MM.1S (cell line): ENCODE data around the gene AK8.

ENCODE experiments used
- DNase-seq: peaks from one replicate; pipeline ENCODE4 v3.0.0-alpha.2; 2015
- H2AFZ ChIP-seq: fragments of 300-600 bp; sonication (generic); 2 replicates; pipeline ENCODE4 v1.6.0; 2016; ENCODE audit warnings: antibody characterized with exemption, low read length
- H3F3A ChIP-seq: fragments of 300-600 bp; sonication (generic); 2 replicates; pipeline ENCODE4 v1.6.1; 2016; ENCODE audit warnings: mild to moderate bottlenecking, antibody characterized with exemption, low read length, moderate library complexity, mixed read lengths; ENCODE audit not compliant: insufficient read depth
- H3K27ac ChIP-seq: fragments of 300-600 bp; sonication (generic); 2 replicates; pipeline ENCODE4 v1.5.1; 2016; ENCODE audit warnings: mild to moderate bottlenecking, low read length
- H3K27me3 ChIP-seq: fragments of 300-600 bp; sonication (generic); replicated peaks from 2 replicates; pipeline ENCODE4 v1.6.0; 2016; ENCODE audit warnings: low read length; ENCODE audit not compliant: insufficient read depth
- H3K36me3 ChIP-seq: fragments of 300-600 bp; sonication (generic); replicated peaks from 2 replicates; pipeline ENCODE4 v1.6.1; 2016; ENCODE audit warnings: mild to moderate bottlenecking, low read length, mixed read lengths; ENCODE audit not compliant: insufficient read depth
- H3K4me1 ChIP-seq: fragments of 300-600 bp; sonication (generic); 2 replicates; pipeline ENCODE4 v1.6.1; 2016; ENCODE audit warnings: low read length, mixed read lengths
- H3K4me2 ChIP-seq: fragments of 300-600 bp; sonication (generic); 2 replicates; pipeline ENCODE4 v1.6.0; 2016; ENCODE audit warnings: low read depth, low read length
- H3K4me3 ChIP-seq: fragments of 300-600 bp; sonication (generic); 2 replicates; pipeline ENCODE4 v1.5.1; 2016; ENCODE audit warnings: low read length, mixed read lengths
- H3K79me2 ChIP-seq: fragments of 300-600 bp; sonication (generic); 2 replicates; pipeline ENCODE4 v1.6.1; 2016; ENCODE audit warnings: mixed run types, low read length, mixed read lengths
- H3K9ac ChIP-seq: fragments of 300-600 bp; sonication (generic); 2 replicates; pipeline ENCODE4 v1.6.1; 2016; ENCODE audit warnings: low read length, mixed read lengths
- H3K9me2 ChIP-seq: fragments of 300-600 bp; sonication (generic); replicated peaks from 2 replicates; pipeline ENCODE4 v1.6.1; 2016; ENCODE audit warnings: mild to moderate bottlenecking, low read length, mixed read lengths; ENCODE audit not compliant: insufficient read depth
- H3K9me3 ChIP-seq: fragments of 300-600 bp; sonication (generic); replicated peaks from 2 replicates; pipeline ENCODE4 v1.6.1; 2016; ENCODE audit warnings: mild to moderate bottlenecking, low read length, mixed read lengths; ENCODE audit not compliant: insufficient read depth
- H4K20me1 ChIP-seq: fragments of 300-600 bp; sonication (generic); 2 replicates; pipeline ENCODE4 v1.6.1; 2016; ENCODE audit warnings: mild to moderate bottlenecking, low read length, moderate library complexity, mixed read lengths; ENCODE audit not compliant: insufficient read depth
- EZH2 ChIP-seq: fragments of 300-600 bp; sonication (generic); optimal IDR thresholded peaks from 2 replicates; pipeline ENCODE3; 2017; ENCODE audit warnings: low read depth, mild to moderate bottlenecking, antibody characterized with exemption, low read length, mixed read lengths
- EZH2phosphoT487 ChIP-seq: fragments of 300-600 bp; sonication (generic); IDR thresholded peaks from 2 replicates; pipeline ENCODE4 v1.6.1; 2018; ENCODE audit warnings: antibody characterized with exemption, low read length
- TF ChIP-seq, protein P1 (sequence below): fragments of 300-600 bp; sonication (generic); IDR thresholded peaks from 2 replicates; pipeline ENCODE4 v1.5.1; 2016; ENCODE audit warnings: antibody characterized with exemption, low read length, mixed read lengths

Gene AK8

DNA sequence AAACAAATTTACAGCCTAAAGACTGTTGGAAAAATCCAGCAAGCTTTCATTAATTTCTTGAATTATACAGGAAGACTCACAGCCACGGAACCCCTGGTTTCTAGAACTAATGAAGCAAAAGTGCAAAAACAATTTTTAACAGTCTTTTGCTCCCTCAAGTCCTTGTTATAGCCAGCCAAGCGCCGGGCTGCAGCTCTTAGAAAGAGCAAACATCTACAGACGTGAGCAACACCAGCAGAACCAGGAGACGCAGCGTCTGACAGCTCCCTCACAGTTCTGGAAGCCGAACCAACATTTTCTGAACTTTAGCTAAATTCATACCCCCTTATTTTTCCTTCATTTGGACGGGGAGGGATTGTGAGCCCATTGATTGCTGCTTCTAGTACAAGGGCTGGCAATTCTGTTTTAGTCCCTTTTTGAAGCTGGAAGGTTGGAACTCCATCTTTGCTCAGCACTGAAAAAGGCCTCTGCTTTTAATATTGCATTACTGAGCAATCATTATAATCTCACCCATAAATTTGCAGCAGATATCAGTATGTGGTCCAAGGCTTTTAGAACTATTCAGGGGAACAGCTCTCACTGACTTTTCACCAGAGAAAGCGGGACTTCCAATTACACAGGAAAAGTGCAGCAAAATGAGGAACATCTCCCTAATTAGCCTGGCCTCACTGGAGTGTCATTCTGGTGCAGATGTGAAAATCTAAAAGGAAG is 45.8 kb downstream of the AK8 start:
- no peaks in the 10 kb centered on the region for H3K36me3 ChIP-seq
- no peak for DNase-seq
- no peaks in the 10 kb centered on the region for H3K9me2 ChIP-seq
- TF ChIP-seq, protein P1, sequence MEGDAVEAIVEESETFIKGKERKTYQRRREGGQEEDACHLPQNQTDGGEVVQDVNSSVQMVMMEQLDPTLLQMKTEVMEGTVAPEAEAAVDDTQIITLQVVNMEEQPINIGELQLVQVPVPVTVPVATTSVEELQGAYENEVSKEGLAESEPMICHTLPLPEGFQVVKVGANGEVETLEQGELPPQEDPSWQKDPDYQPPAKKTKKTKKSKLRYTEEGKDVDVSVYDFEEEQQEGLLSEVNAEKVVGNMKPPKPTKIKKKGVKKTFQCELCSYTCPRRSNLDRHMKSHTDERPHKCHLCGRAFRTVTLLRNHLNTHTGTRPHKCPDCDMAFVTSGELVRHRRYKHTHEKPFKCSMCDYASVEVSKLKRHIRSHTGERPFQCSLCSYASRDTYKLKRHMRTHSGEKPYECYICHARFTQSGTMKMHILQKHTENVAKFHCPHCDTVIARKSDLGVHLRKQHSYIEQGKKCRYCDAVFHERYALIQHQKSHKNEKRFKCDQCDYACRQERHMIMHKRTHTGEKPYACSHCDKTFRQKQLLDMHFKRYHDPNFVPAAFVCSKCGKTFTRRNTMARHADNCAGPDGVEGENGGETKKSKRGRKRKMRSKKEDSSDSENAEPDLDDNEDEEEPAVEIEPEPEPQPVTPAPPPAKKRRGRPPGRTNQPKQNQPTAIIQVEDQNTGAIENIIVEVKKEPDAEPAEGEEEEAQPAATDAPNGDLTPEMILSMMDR: no peak
- H3K79me2 ChIP-seq: no peaks in the 10 kb centered on the region
- H3K4me3 ChIP-seq: no peak overlapping the region
- no peaks in the 10 kb centered on the region for H3K9me3 ChIP-seq
- peaks cover 11% of the 10 kb centered on the region for H3F3A ChIP-seq
- H3K4me2 ChIP-seq: no peak overlapping the region
- no peaks in the 10 kb centered on the region for H3K27me3 ChIP-seq
- no peaks in the 10 kb centered on the region for H4K20me1 ChIP-seq
- H3K4me1 ChIP-seq: peaks cover 17% of the 10 kb centered on the region
- H2AFZ ChIP-seq: no peak overlapping the region
- no peak overlapping the region for H3K9ac ChIP-seq
- H3K27ac ChIP-seq: no peak overlapping the region

DNA sequence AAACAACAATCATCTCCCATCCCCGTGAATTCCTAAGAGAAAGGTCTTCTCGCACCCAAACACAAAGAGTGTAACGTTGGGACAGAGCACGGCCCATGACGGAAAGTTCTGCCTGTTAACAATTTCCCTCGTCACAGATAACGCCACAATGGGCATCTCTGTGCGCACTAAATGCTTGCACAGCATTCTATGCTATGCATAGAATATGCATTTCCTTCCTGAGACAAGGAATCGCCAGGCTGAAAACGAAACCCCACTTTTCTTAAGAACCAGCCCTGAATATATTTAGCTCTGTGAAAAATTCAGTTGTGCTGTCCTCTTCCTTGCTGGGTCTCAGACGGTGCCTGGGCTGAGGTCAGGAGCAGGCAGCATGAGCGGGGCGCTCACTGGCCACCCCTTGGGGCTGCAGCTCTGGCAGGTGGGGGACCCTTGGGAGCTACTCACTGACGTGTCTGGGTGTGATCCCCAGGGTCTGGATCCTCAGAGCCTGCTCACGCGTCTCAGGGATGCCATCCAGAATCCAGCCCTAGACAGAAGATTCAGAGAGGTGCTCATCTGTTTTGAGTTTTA is 49.8 kb downstream of the AK8 start:
- H3K4me2 ChIP-seq: peak overlapping the region; percentile 91
- no peaks in the 10 kb centered on the region for H3K9me3 ChIP-seq
- H3K9me2 ChIP-seq: no peaks in the 10 kb centered on the region
- no peaks in the 10 kb centered on the region for H3K79me2 ChIP-seq
- H3K27me3 ChIP-seq: no peaks in the 10 kb centered on the region
- TF ChIP-seq EZH2: no peak
- TF ChIP-seq, protein P1: no peak
- no peak for TF ChIP-seq EZH2phosphoT487
- DNase-seq: peak; percentile 91
- peak overlapping the region; percentile 78 for H2AFZ ChIP-seq
- peaks cover 22% of the 10 kb centered on the region for H3K4me1 ChIP-seq
- no peaks in the 10 kb centered on the region for H3K36me3 ChIP-seq
- H3K9ac ChIP-seq: peak overlapping the region; percentile 69
- peak overlapping the region; percentile 94 for H3K27ac ChIP-seq
- peak overlapping the region; percentile 52 for H3K4me3 ChIP-seq
- H4K20me1 ChIP-seq: no peaks in the 10 kb centered on the region
- peaks cover 11% of the 10 kb centered on the region for H3F3A ChIP-seq

DNA sequence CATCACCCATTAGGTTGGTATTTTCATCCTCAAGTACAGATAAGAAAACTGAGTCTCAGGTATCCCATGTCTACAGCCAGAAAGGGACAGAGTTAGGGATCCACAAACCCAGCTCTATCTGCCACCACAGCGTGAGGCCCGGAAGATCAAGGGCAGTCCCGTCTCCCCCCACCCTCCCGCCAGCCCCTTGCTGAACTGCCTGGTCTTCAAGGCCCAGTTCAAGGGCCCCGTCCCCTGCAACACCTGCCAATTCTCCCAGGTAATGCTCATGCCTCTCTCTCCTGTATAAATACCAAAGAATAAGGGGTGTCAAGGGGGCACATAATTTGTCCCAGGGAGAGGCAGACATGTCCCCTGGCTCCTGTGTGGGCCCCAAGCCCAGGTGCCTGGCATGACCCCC is 50.7 kb downstream of the AK8 start:
- Histone ChIP-seq H3F3A (peaks cover 11% of the 10 kb centered on the region), H3K9me2 (no peaks in the 10 kb centered on the region), H3K27me3 (no peaks in the 10 kb centered on the region), H3K36me3 (no peaks in the 10 kb centered on the region), H3K27ac (peak overlapping the region; percentile 94), H3K4me3 (no peak overlapping the region), H3K4me2 (peak overlapping the region; percentile 91), H3K9me3 (no peaks in the 10 kb centered on the region), H2AFZ (peak overlapping the region; percentile 78), H4K20me1 (no peaks in the 10 kb centered on the region), H3K79me2 (no peaks in the 10 kb centered on the region), H3K9ac (no peak overlapping the region; the same call in 1 of the 2 replicates), H3K4me1 (peaks cover 22% of the 10 kb centered on the region)
- TF ChIP-seq, protein P1: no peak
- TF ChIP-seq EZH2: no peak
- no peak for TF ChIP-seq EZH2phosphoT487
- no peak for DNase-seq
